Measurements from ENCODE around the gene FBXL4. TPM values are rescaled to one million over a fixed set of nuclear protein-coding genes. Genes with fewer than 3 reads are reported as not detected.

FBXL4 gene
- total and polyA plus RNA-seq, 12 donors, result 4.1 to 34.5 (median 23.7) TPM

GRCh38 chr6:98838975-98839374 is 108.8 kb downstream of the FBXL4 start:
- Histone ChIP-seq H3K27me3 (peaks cover 83% of the 10 kb centered on the region), H3K9me3 (replicated peaks in 1 of 3) (no peaks in the 10 kb centered on the region), H3K36me3 (replicated peaks in 1 of 2) (no peaks in the 10 kb centered on the region), H3K27ac (no peak overlapping the region), H3K4me1 (replicated peaks in 1 of 2) (peaks cover 5 to 12% of the 10 kb centered on the region in 2 donors), H3K4me3 (no peak overlapping the region)
- no peak for DNase-seq
- TF ChIP-seq CTCF (IDR thresholded peaks at IDR 0.05) (no peak), POLR2A (IDR thresholded peaks at IDR 0.05) (no peak)
- intact Hi-C loops (cut with DNase I), result no loop called here
- WGBS, 4 donors, result 16 to 35% (median 24%) methylated on average over 1 of the region's 1 CpG

GRCh38 chr6:98838032-98838431 is 109.7 kb downstream of the FBXL4 start:
- Histone ChIP-seq H3K36me3 (replicated peaks in 1 of 2) (no peaks in the 10 kb centered on the region), H3K27ac (no peak overlapping the region), H3K4me3 (no peak overlapping the region), H3K9me3 (replicated peaks in 1 of 3) (no peaks in the 10 kb centered on the region), H3K4me1 (replicated peaks in 1 of 2) (peaks cover 9 to 21% of the 10 kb centered on the region in 2 donors), H3K27me3 (peaks cover 74% of the 10 kb centered on the region)
- DNase-seq, result no peak
- intact Hi-C loops (cut with DNase I), result no loop called here
- 34 to 49% (median 36%) methylated on average over 4 of the region's 4 CpGs for WGBS, 4 donors
- TF ChIP-seq CTCF (IDR thresholded peaks at IDR 0.05) (no peak), POLR2A (IDR thresholded peaks at IDR 0.05) (no peak)

- intact Hi-C loops (cut with DNase I), result no loop called here
- WGBS, 4 donors, result 26 to 37% (median 30%) methylated on average over 9 of the region's 9 CpGs
- Histone ChIP-seq H3K4me3 (no peak overlapping the region), H3K27ac (no peak overlapping the region), H3K4me1 (replicated peaks in 1 of 2) (peaks cover 15 to 29% of the 10 kb centered on the region in 2 donors), H3K27me3 (peaks cover 70% of the 10 kb centered on the region), H3K9me3 (replicated peaks in 1 of 3) (no peaks in the 10 kb centered on the region), H3K36me3 (replicated peaks in 1 of 2) (no peaks in the 10 kb centered on the region)
- TF ChIP-seq CTCF (IDR thresholded peaks at IDR 0.05) (no peak), POLR2A (IDR thresholded peaks at IDR 0.05) (no peak)
- no peak for DNase-seq
Observed at GRCh38 chr6:98836962-98837944, 110.5 kb downstream of the FBXL4 start.

- no peak for TF ChIP-seq POLR2A (IDR thresholded peaks at IDR 0.05)
- TF ChIP-seq CTCF (IDR thresholded peaks at IDR 0.05), result no peak
- DNase-seq, result no peak
- intact Hi-C loops (cut with DNase I), result no loop called here
- no peak overlapping the region for H3K27ac ChIP-seq
- no peak overlapping the region for H3K4me3 ChIP-seq
- H3K27me3 ChIP-seq, result peaks cover 72% of the 10 kb centered on the region
- no peaks in the 10 kb centered on the region for H3K9me3 ChIP-seq (replicated peaks in 1 of 3)
- H3K4me1 ChIP-seq (replicated peaks in 1 of 2), result peaks cover 17 to 38% of the 10 kb centered on the region in 2 donors
- H3K36me3 ChIP-seq (replicated peaks in 1 of 2), result no peaks in the 10 kb centered on the region
- WGBS, 4 donors, result 8 to 13% (median 10%) methylated on average over 23 of the region's 23 CpGs
Observed at GRCh38 chr6:98836025-98836961, 111.5 kb downstream of the FBXL4 start.
